Activated naive CD4-positive, alpha-beta T cell treated with anti-CD3 and anti-CD28 coated beads, Interleukin-2, amount 50 U/mL, for 24 hours (primary cell): Measurements from ENCODE around the gene RETREG1.
A peak's percentile ranks its signal among the peaks of the same experiment; 100 is the strongest.

ENCODE experiments used
- H3K27ac Mint-ChIP-seq: one replicate; pipeline ENCODE4 v1.8.0; 2021; ENCODE audit warnings: mild to moderate bottlenecking, mixed read lengths
- H3K27me3 Mint-ChIP-seq: one replicate; pipeline ENCODE4 v1.8.0; 2021; ENCODE audit warnings: mixed read lengths
- H3K36me3 Mint-ChIP-seq: one replicate; pipeline ENCODE4 v1.8.0; 2021; ENCODE audit warnings: mixed read lengths
- H3K4me1 Mint-ChIP-seq: one replicate; pipeline ENCODE4 v1.8.0; 2021; ENCODE audit warnings: mixed read lengths
- H3K4me3 Mint-ChIP-seq: one replicate; pipeline ENCODE4 v1.8.0; 2021; ENCODE audit warnings: mild to moderate bottlenecking, mixed read lengths
- H3K9me3 Mint-ChIP-seq: one replicate; pipeline ENCODE4 v1.8.0; 2021; ENCODE audit warnings: mixed read lengths

RETREG1 gene

GRCh38 chr5:16600397-16600796, 16.4 kb downstream of the RETREG1 start:
- H3K9me3 Mint-ChIP-seq, result no peaks in the 10 kb centered on the region
- no peaks in the 10 kb centered on the region for H3K27me3 Mint-ChIP-seq
- H3K4me1 Mint-ChIP-seq, result peaks cover 92% of the 10 kb centered on the region
- peaks cover 23% of the 10 kb centered on the region for H3K36me3 Mint-ChIP-seq
- no peak overlapping the region for H3K4me3 Mint-ChIP-seq
- H3K27ac Mint-ChIP-seq, result peak overlapping the region; percentile 19

DNA sequence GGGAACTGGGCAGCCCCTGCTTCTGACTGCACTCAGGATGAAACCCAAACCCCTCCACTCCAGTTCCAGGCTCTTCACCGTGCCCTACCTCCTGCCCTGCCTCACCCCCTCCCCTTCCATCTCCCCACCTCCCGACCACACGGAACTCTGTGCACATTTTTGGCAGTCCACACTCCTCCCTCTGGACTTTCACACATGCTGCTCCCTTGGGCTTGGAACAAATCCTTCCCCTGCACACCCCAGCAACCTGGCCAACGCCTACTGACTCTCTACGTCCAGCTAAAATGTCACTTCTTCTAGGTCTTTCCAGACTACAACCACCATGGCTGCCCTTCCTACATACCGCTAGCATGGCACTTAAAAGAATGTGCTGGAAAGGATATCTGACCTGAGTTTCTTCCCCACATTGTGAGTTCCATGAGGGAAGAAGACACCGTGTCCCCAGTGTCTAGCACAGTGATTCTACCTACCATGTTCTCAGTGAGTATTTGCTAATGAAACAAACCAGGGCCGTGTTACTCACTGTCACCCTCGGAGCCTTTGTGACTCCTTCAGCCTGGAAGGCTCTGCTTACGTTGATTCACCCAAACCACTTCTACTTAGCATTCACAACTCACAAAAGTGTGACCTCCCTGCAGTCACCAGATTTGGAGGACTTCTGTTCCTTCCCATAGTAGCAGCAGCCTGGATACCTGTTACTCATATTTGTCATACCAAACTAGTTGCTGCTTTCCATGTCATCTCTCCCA, 18.7 kb downstream of the RETREG1 start:
- Mint-ChIP-seq H3K36me3 (peaks cover 25% of the 10 kb centered on the region), H3K27ac (no peak overlapping the region), H3K4me3 (no peak overlapping the region), H3K27me3 (no peaks in the 10 kb centered on the region), H3K4me1 (peaks cover 91% of the 10 kb centered on the region), H3K9me3 (no peaks in the 10 kb centered on the region)

DNA sequence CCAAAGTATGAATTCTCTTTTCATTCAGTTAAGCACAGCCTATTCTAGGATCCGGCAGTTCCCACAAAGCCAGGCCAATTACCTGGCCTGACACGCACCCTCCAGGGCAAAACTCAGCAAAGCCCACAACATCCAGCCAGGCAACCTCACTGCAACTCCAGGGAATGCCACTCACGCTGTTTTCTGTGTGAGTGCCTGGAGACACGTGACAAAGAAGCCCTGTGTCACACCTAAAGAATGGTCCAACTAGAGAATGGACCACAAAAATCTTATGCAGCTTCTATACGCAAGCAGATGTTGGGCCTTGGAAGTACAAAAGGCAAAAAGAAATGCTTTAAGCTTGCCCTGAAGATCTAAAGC, 20.2 kb downstream of the RETREG1 start:
- Mint-ChIP-seq H3K4me3 (no peak overlapping the region), H3K4me1 (peaks cover 91% of the 10 kb centered on the region), H3K27ac (peak overlapping the region; percentile 15), H3K9me3 (no peaks in the 10 kb centered on the region), H3K27me3 (no peaks in the 10 kb centered on the region), H3K36me3 (peaks cover 16% of the 10 kb centered on the region)

- Mint-ChIP-seq H3K4me3 (no peak overlapping the region), H3K27ac (peak overlapping the region; percentile 76), H3K36me3 (peaks cover 16% of the 10 kb centered on the region), H3K4me1 (peaks cover 94% of the 10 kb centered on the region), H3K27me3 (no peaks in the 10 kb centered on the region), H3K9me3 (no peaks in the 10 kb centered on the region)
Observed at GRCh38 chr5:16595881-16596580, 20.8 kb downstream of the RETREG1 start.

DNA sequence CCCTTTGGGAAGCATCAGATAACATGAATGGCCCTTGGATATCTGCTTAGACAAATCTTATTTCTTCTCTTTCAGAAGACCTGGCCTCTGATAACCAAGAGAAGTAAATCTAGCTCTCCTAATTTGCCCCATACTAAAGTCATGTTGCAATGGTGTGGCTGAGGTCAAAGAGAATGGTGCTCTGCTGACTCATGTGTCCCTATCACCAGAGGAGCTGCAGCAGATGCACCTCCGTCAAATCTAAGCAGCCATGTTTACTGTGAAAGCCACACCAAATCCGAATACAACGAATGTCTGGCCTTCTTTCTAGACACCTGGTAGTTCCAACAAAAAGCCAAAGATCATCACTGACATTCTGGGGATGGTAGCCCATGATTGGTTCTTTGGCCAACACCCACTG, 23.2 kb downstream of the RETREG1 start:
- H3K36me3 Mint-ChIP-seq, result peaks cover 18% of the 10 kb centered on the region

DNA sequence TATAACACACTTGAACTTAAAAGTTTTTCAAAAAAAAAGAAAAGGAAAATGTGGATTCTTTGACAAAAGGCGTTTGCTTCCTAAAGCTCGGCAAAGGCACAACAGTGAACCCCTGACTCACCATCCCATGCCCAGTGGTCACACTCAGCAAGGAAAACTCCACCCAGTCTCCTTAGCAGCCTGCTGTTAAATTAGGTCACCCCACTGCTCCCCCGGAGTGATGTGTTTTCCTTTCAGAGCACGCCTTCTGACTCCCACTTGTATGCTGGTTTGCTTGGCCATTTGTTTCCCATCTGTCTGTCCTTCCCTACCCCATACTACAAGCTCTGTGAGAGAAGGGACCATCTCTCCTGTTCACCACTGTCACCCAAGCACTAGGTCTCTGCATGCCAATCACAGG, 23.8 kb downstream of the RETREG1 start:
- Mint-ChIP-seq H3K27ac (peak overlapping the region; percentile 69), H3K4me3 (peak overlapping the region; percentile 47), H3K36me3 (peaks cover 23% of the 10 kb centered on the region), H3K9me3 (no peaks in the 10 kb centered on the region), H3K4me1 (peaks cover 87% of the 10 kb centered on the region), H3K27me3 (no peaks in the 10 kb centered on the region)

More for the DNA sequence above, 23.2 kb downstream of the RETREG1 start:
- Mint-ChIP-seq H3K27ac (peak overlapping the region; percentile 83), H3K9me3 (no peaks in the 10 kb centered on the region), H3K27me3 (no peaks in the 10 kb centered on the region), H3K4me1 (peaks cover 88% of the 10 kb centered on the region), H3K4me3 (peak overlapping the region; percentile 41)

- H3K27ac Mint-ChIP-seq, result no peak overlapping the region
- no peaks in the 10 kb centered on the region for H3K27me3 Mint-ChIP-seq
- peaks cover 29% of the 10 kb centered on the region for H3K36me3 Mint-ChIP-seq
- no peaks in the 10 kb centered on the region for H3K9me3 Mint-ChIP-seq
- peaks cover 84% of the 10 kb centered on the region for H3K4me1 Mint-ChIP-seq
- H3K4me3 Mint-ChIP-seq, result no peak overlapping the region
Observed at GRCh38 chr5:16592255-16592654, 24.5 kb downstream of the RETREG1 start.

DNA sequence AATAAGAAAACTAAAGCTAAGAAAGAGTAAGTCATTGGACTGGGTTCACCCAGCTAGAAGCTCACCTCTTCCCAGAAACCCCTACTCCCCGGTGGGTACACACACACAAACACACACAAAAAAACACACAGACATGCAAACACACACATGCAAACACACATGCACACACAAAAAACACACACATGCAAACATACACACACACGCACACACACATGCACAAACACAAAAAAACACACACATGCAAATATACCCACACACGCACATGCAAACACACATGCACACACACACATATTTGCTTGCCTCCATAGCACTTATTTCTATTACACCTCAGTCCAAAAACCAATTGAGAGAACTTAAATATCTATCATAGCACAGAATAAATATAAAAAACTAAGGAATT, 26.1 kb downstream of the RETREG1 start:
- Mint-ChIP-seq H3K27me3 (no peaks in the 10 kb centered on the region), H3K27ac (no peak overlapping the region), H3K4me3 (no peak overlapping the region), H3K36me3 (peaks cover 34% of the 10 kb centered on the region), H3K4me1 (peaks cover 79% of the 10 kb centered on the region), H3K9me3 (no peaks in the 10 kb centered on the region)

GRCh38 chr5:16589658-16590057, 27.1 kb downstream of the RETREG1 start:
- Mint-ChIP-seq H3K27me3 (no peaks in the 10 kb centered on the region), H3K36me3 (peaks cover 31% of the 10 kb centered on the region), H3K4me1 (peaks cover 79% of the 10 kb centered on the region), H3K27ac (no peak overlapping the region), H3K9me3 (no peaks in the 10 kb centered on the region), H3K4me3 (no peak overlapping the region)

DNA sequence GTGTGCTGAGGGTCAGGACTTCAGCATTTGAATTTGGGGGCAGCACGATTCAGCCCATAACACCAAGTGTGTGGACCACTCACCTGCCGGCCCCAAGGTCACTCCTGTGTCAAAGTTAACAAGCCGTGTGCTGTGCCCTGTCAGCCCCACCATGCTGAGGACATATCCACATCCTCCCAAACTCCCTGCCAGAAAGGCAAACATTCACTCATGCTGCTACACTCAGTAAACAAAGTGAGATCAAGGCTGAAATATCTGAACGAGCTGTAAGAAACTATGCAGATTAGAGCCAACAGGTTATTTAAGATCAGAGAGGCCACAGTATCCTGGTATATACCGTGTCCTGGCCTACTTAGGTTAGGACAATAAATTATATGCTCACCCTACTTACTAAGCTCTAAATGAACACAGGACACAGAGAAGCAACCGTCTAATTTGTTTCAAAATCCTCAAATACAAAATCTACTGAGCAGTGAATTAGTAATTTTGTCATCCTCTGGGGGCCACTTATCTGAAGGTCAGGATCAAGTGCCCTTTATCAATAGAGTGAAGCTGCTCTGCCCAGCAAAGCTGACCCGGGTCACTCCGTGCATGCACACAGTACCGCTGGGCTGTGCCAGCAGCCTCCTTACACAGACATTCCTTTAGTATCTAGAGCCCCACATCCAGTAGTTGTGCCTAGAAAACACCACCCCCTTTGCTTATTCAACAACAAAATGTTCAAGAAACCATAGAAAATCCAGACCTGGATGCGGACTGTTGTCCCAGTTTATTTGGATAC, 28.2 kb downstream of the RETREG1 start:
- H3K4me1 Mint-ChIP-seq, result peaks cover 78% of the 10 kb centered on the region
- no peak overlapping the region for H3K27ac Mint-ChIP-seq
- H3K36me3 Mint-ChIP-seq, result peaks cover 28% of the 10 kb centered on the region
- H3K4me3 Mint-ChIP-seq, result no peak overlapping the region
- no peaks in the 10 kb centered on the region for H3K9me3 Mint-ChIP-seq
- no peaks in the 10 kb centered on the region for H3K27me3 Mint-ChIP-seq

GRCh38 chr5:16586556-16586955, 30.2 kb downstream of the RETREG1 start:
- Mint-ChIP-seq H3K36me3 (peaks cover 25% of the 10 kb centered on the region), H3K4me3 (no peak overlapping the region), H3K27ac (no peak overlapping the region), H3K4me1 (peaks cover 64% of the 10 kb centered on the region), H3K27me3 (no peaks in the 10 kb centered on the region), H3K9me3 (no peaks in the 10 kb centered on the region)

GRCh38 chr5:16585041-16585667, 31.6 kb downstream of the RETREG1 start:
- H3K27ac Mint-ChIP-seq, result no peak overlapping the region
- H3K4me3 Mint-ChIP-seq, result no peak overlapping the region
- H3K9me3 Mint-ChIP-seq, result no peaks in the 10 kb centered on the region
- peaks cover 23% of the 10 kb centered on the region for H3K36me3 Mint-ChIP-seq
- H3K27me3 Mint-ChIP-seq, result no peaks in the 10 kb centered on the region
- H3K4me1 Mint-ChIP-seq, result peaks cover 65% of the 10 kb centered on the region

DNA sequence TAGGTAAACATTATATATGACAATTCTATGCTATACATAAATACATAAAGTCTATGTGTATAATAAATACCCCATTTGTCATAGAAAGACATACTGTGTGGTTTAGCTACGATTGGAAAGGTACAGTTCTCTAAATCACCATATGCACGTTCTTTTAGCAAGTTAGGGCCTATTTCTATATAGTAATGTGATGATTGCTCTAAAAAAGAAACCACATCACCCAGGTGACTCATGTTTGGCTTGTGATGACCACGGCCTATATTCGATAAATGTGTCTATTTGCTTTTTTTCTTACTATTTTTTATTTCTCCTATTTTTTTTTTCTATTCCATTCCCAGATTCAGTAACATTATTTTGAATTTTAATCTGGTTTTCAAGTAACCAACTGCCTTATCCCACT, 34.7 kb downstream of the RETREG1 start:
- Mint-ChIP-seq H3K27me3 (no peaks in the 10 kb centered on the region), H3K4me1 (peaks cover 63% of the 10 kb centered on the region), H3K9me3 (no peaks in the 10 kb centered on the region), H3K36me3 (peaks cover 13% of the 10 kb centered on the region), H3K4me3 (no peak overlapping the region), H3K27ac (no peak overlapping the region)

GRCh38 chr5:16580382-16580781, 36.4 kb downstream of the RETREG1 start:
- Mint-ChIP-seq H3K4me3 (no peak overlapping the region), H3K4me1 (peaks cover 56% of the 10 kb centered on the region), H3K36me3 (peaks cover 8% of the 10 kb centered on the region), H3K27ac (no peak overlapping the region), H3K27me3 (no peaks in the 10 kb centered on the region), H3K9me3 (no peaks in the 10 kb centered on the region)

DNA sequence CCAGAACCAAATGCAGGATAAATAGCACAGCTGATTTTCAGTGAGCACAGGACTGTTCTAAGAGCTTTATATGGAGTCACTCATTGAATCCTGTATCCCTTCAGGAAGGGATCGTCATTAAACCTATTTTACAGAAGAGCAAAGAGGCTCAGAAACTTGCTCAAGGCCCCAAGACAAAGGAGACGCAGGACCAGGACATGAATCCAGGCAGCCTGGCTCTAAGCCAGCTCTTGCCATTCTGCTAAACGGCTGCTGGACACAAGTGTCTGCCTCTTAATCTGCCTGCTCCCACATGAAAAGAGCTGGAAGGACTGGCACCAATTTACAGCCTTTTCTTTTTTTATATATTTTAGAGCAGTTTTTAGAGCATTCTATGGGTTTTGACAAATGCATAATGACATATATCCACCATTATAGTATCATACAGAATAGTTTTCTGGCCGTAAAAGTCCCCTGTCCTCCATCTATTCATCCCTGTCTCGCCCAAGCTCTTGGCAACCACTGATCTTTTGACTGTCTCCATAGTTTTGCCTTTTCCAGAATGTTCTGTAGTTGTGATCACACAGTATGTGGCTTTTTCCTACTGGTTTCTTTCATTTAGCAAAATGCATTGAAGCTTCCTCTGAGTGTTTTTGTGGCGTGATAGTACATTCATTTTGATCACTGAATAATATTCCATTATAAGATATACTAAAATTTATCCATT, 37.5 kb downstream of the RETREG1 start:
- Mint-ChIP-seq H3K36me3 (peaks cover 8% of the 10 kb centered on the region), H3K4me1 (peaks cover 54% of the 10 kb centered on the region), H3K9me3 (no peaks in the 10 kb centered on the region), H3K27ac (no peak overlapping the region), H3K4me3 (no peak overlapping the region), H3K27me3 (no peaks in the 10 kb centered on the region)
